Upper lobe of right lung (tissue), 1 donor: ENCODE measurements around the gene INPPL1. TPM values are rescaled to one million over a fixed set of nuclear protein-coding genes. Genes with fewer than 3 reads are reported as not detected.

ENCODE experiments used
- ATAC-seq: fragments of 200-7000 bp; cut with Tn5 transposase; one replicate; pipeline ENCODE4 v1.9.1; 2020; ENCODE audit warnings: mild to moderate bottlenecking, moderate library complexity
- DNase-seq: peaks from one replicate; pipeline ENCODE4 v3.0.0-alpha.2; 2020
- H3K27ac ChIP-seq: fragments of 200-600 bp; one replicate; pipeline ENCODE4 v1.8.0; 2022
- H3K27me3 ChIP-seq: fragments of 200-600 bp; one replicate; pipeline ENCODE4 v1.8.0; 2022; ENCODE audit warnings: mild to moderate bottlenecking
- H3K36me3 ChIP-seq: fragments of 200-600 bp; one replicate; pipeline ENCODE4 v1.8.0; 2022
- H3K4me1 ChIP-seq: fragments of 200-600 bp; one replicate; pipeline ENCODE4 v1.8.0; 2022
- H3K4me3 ChIP-seq: fragments of 200-600 bp; one replicate; pipeline ENCODE4 v1.8.0; 2022; ENCODE audit warnings: mild to moderate bottlenecking
- H3K9me3 ChIP-seq: fragments of 200-600 bp; one replicate; pipeline ENCODE4 v1.8.0; 2022
- CTCF ChIP-seq: fragments of 200-600 bp; IDR thresholded peaks from one replicate; pipeline ENCODE4 v1.8.0; 2022; ENCODE audit warnings: antibody characterized with exemption
- intact Hi-C: fragments of 100-400 bp; cut with DNase I; formaldehyde crosslinking; loops from one replicate; pipeline ENCODE4 v1.11.0; 2022
- total RNA-seq: library from RNA; stranded (reverse); fragmentation: NEBNext Ultra II Directional; extraction: Animal tissue kit (Norgen Biotek cat#: 25700); gene quantifications from one replicate; pipeline ENCODE4 v1.2.1, GENCODE V29; 2021
- donor health status: DM: no; HTN: yes; CAD: no; lungs with severe emphysema.

Gene INPPL1
- total RNA-seq, 1 donor from 2014 or later = 146 TPM

GRCh38 chr11:72216638-72217037 lies 7.9 kb upstream of the INPPL1 start, which contains the start of gene FOLR2:
Gene FOLR2, plus strand, starts transcription at chr11:72216794. Its CDS starts 1,791 bp downstream, at chr11:72218585.
- no peak for TF ChIP-seq CTCF
- ATAC-seq = no peak
- Histone ChIP-seq H3K9me3 (no peaks in the 10 kb centered on the region), H3K27ac (peak within 1 kb of the TSS; percentile 4), H3K36me3 (no peaks in the 10 kb centered on the region), H3K4me3 (no peak within 1 kb of the TSS), H3K4me1 (peaks cover 1% of the 10 kb centered on the region), H3K27me3 (no peaks in the 10 kb centered on the region)
- no peak for DNase-seq
- intact Hi-C loops = no loop called here

- DNase-seq (no peak), ATAC-seq (peak; percentile 38)
- no peaks in the 10 kb centered on the region for H3K27me3 ChIP-seq
- H3K27ac ChIP-seq = peak overlapping the region; percentile 4
- no peaks in the 10 kb centered on the region for H3K9me3 ChIP-seq
- no peak overlapping the region for H3K4me3 ChIP-seq
- no peak for TF ChIP-seq CTCF
- H3K36me3 ChIP-seq = no peaks in the 10 kb centered on the region
- peaks cover 13% of the 10 kb centered on the region for H3K4me1 ChIP-seq
- intact Hi-C loops = no loop called here
These were observed 6.7 kb upstream of the INPPL1 start for GRCh38 chr11:72217841-72218240.

- intact Hi-C loops = no loop called here
- H3K4me3 ChIP-seq = no peak overlapping the region
- DNase-seq = no peak
These were observed 6.3 kb upstream of the INPPL1 start for GRCh38 chr11:72218251-72218745.

GRCh38 chr11:72220696-72221363 lies 3.7 kb upstream of the INPPL1 start:
- Histone ChIP-seq H3K4me3 (no peak overlapping the region), H3K4me1 (peaks cover 22% of the 10 kb centered on the region), H3K9me3 (no peaks in the 10 kb centered on the region), H3K27me3 (no peaks in the 10 kb centered on the region), H3K27ac (no peak overlapping the region), H3K36me3 (no peaks in the 10 kb centered on the region)
- DNase-seq (no peak), ATAC-seq (no peak)
- no peak for TF ChIP-seq CTCF
- intact Hi-C loops = no loop called here

More at GRCh38 chr11:72218251-72218745, 6.3 kb upstream of the INPPL1 start:
- Histone ChIP-seq H3K4me1 (peaks cover 14% of the 10 kb centered on the region), H3K9me3 (no peaks in the 10 kb centered on the region), H3K36me3 (no peaks in the 10 kb centered on the region), H3K27ac (no peak overlapping the region), H3K27me3 (no peaks in the 10 kb centered on the region)
- TF ChIP-seq CTCF = no peak
- ATAC-seq = no peak

GRCh38 chr11:72221386-72222075 lies 3.0 kb upstream of the INPPL1 start:
- intact Hi-C loops = no loop called here
- H3K27me3 ChIP-seq = no peaks in the 10 kb centered on the region
- no peaks in the 10 kb centered on the region for H3K36me3 ChIP-seq
- peaks cover 26% of the 10 kb centered on the region for H3K4me1 ChIP-seq
- H3K27ac ChIP-seq = no peak overlapping the region
- ATAC-seq = no peak
- no peaks in the 10 kb centered on the region for H3K9me3 ChIP-seq
- no peak overlapping the region for H3K4me3 ChIP-seq
- TF ChIP-seq CTCF = no peak
- DNase-seq = no peak
